Progenitor cell of endocrine pancreas (in vitro differentiated cells): ENCODE data around the gene APOH. TPM values are rescaled to one million over a fixed set of nuclear protein-coding genes. Genes with fewer than 3 reads are reported as not detected.

Experiments
- DNase-seq: peaks from one replicate; pipeline ENCODE4 v3.0.0; 2021; ENCODE audit warnings: low spot score; ENCODE audit not compliant: unreplicated experiment
- H3K27ac Mint-ChIP-seq: 2 replicates; pipeline ENCODE4 v1.8.0; 2021; ENCODE audit warnings: mild to moderate bottlenecking, moderate library complexity, mixed read lengths
- H3K27me3 Mint-ChIP-seq: 2 replicates; pipeline ENCODE4 v1.8.0; 2021; ENCODE audit warnings: mixed read lengths
- H3K36me3 Mint-ChIP-seq: 2 replicates; pipeline ENCODE4 v1.8.0; 2022; ENCODE audit warnings: mixed read lengths; ENCODE audit not compliant: insufficient read depth
- H3K4me1 Mint-ChIP-seq: 2 replicates; pipeline ENCODE4 v1.8.0; 2021; ENCODE audit warnings: low read depth, mixed read lengths
- H3K4me3 Mint-ChIP-seq: 2 replicates; pipeline ENCODE4 v1.8.0; 2021; ENCODE audit warnings: low read depth, mild to moderate bottlenecking, moderate library complexity, mixed read lengths
- H3K9me3 Mint-ChIP-seq: 2 replicates; pipeline ENCODE4 v1.8.0; 2021; ENCODE audit warnings: low read depth, mixed read lengths
- total RNA-seq: library from RNA; stranded (reverse); gene quantifications from 2 replicates; pipeline ENCODE4 v1.2.1, GENCODE V29; 2021
- TF ChIP-seq, protein P1 (sequence below): fragments of 200-600 bp; sonication (generic); IDR thresholded peaks from one replicate; pipeline ENCODE4 v1.5.0; 2021; ENCODE audit warnings: antibody characterized with exemption, mild to moderate bottlenecking; ENCODE audit not compliant: unreplicated experiment

Gene APOH
- total RNA-seq, 1 donor from 2014 or later: 0.57 TPM

DNA sequence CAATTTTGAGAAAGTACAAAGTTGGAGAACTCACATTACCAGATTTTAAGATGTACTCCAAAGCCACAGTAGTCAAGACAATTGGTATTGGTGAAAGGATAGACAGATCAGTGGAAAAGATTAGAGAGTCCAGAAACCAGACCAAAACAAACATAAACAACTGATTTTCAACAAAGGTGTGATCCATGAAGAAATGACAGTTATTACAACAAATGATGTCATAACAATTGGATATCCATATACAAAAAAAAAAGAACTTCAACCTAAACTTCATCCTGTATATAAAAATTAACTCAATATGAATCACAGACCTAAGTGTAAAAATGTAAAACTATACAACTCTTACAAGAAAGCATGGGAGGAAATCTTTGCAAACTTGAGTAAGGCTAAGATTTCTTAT is 45.7 kb downstream of the APOH start:
- Mint-ChIP-seq H3K27ac (no peak overlapping the region), H3K4me1 (no peaks in the 10 kb centered on the region), H3K27me3 (no peaks in the 10 kb centered on the region), H3K9me3 (peaks cover 10% of the 10 kb centered on the region), H3K36me3 (peaks cover 21% of the 10 kb centered on the region), H3K4me3 (no peak overlapping the region)
- TF ChIP-seq, protein P1, sequence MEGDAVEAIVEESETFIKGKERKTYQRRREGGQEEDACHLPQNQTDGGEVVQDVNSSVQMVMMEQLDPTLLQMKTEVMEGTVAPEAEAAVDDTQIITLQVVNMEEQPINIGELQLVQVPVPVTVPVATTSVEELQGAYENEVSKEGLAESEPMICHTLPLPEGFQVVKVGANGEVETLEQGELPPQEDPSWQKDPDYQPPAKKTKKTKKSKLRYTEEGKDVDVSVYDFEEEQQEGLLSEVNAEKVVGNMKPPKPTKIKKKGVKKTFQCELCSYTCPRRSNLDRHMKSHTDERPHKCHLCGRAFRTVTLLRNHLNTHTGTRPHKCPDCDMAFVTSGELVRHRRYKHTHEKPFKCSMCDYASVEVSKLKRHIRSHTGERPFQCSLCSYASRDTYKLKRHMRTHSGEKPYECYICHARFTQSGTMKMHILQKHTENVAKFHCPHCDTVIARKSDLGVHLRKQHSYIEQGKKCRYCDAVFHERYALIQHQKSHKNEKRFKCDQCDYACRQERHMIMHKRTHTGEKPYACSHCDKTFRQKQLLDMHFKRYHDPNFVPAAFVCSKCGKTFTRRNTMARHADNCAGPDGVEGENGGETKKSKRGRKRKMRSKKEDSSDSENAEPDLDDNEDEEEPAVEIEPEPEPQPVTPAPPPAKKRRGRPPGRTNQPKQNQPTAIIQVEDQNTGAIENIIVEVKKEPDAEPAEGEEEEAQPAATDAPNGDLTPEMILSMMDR: no peak
- no peak for DNase-seq

DNA sequence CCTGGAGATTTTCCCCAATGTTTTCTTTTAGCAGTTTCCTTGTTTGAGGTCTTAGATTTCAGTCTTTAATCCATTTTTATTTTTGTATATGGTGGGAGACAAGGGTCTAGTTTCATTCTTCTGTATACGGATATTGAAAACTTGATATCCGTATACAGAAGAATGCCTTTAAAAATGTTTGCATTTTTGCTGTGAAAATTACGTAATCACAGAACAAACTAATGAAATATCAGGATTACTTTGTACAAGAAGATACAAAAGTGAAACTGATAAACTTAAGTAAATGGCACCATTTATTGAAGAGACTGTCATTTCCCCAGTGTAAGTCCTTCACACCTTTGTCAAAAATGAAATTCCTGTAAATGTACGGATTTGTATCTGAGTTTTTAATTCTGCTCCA is 50.6 kb downstream of the APOH start:
- Mint-ChIP-seq H3K4me3 (no peak overlapping the region), H3K9me3 (peaks cover 6% of the 10 kb centered on the region), H3K36me3 (peaks cover 23% of the 10 kb centered on the region), H3K27ac (no peak overlapping the region), H3K4me1 (no peaks in the 10 kb centered on the region), H3K27me3 (no peaks in the 10 kb centered on the region)
- TF ChIP-seq, protein P1: no peak
- DNase-seq: no peak

DNA sequence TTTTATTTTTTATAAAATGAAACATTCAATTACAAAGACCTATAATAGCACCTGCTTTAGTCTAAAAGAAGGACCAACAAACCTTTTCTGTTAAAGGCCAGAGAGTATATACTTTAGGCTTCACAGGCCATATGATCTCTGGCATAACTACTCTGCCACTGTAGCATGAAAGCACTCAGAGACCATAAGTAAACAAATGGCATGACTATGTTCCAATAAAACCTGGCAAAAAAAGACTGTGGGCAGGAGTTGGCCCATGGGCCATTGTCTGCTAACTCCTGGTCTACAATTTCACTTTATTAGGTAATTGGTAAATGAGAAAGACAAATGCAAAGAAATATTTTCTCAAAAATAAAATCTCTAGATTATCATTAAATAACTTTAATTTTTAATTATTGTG is 52.2 kb downstream of the APOH start:
- peaks cover 21% of the 10 kb centered on the region for H3K36me3 Mint-ChIP-seq
- DNase-seq: no peak
- H3K9me3 Mint-ChIP-seq: peaks cover 6% of the 10 kb centered on the region
- no peak overlapping the region for H3K4me3 Mint-ChIP-seq
- H3K27me3 Mint-ChIP-seq: no peaks in the 10 kb centered on the region
- TF ChIP-seq, protein P1: no peak
- H3K27ac Mint-ChIP-seq: no peak overlapping the region
- no peaks in the 10 kb centered on the region for H3K4me1 Mint-ChIP-seq

DNA sequence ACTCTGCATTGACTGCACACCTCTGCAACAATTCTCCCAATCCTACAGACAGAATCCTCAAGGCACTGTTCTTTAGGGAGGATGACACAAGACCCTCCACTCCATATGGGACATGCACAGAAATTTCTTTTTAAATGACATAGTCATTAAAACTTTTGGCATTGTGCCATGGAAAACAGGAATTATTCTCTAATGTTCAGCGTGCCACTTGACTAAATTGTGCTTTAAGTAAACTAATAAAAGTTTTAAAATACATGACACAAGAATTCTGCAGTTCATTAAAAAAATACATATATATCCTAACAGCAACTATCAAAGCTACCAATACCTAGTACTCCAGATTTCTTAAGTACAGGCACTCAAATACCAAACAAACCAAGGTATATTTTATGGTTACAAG is 53.3 kb downstream of the APOH start:
- Mint-ChIP-seq H3K9me3 (peaks cover 6% of the 10 kb centered on the region), H3K27ac (no peak overlapping the region), H3K4me1 (no peaks in the 10 kb centered on the region), H3K27me3 (no peaks in the 10 kb centered on the region), H3K36me3 (peaks cover 21% of the 10 kb centered on the region), H3K4me3 (no peak overlapping the region)
- no peak for DNase-seq
- TF ChIP-seq, protein P1: no peak

DNA sequence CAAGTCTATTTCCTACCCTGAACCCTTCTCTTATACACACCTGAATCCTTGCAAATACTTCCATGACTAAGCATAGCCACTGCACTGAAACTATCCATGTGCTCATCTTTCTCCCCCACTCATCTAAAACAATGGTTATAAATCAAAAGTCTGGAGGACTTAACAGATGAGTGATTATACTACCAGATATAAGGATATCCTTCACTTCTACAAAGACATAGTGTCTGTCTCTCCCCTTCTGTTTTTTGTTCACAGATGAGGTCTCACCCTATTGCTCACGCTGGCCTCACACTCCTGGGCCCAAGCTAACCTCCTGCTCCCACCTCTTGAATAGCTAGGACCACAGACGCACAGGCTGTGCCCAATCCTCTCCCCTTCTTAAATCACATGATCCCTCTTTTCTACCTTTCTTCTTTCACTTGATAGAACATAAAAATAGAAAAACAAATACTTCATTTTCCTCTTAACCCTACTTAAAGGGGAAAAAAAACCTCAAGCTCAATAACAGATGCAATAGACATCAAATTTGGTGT is 56.5 kb downstream of the APOH start:
- TF ChIP-seq, protein P1: no peak
- DNase-seq: no peak
- Mint-ChIP-seq H3K4me3 (no peak overlapping the region), H3K9me3 (no peaks in the 10 kb centered on the region), H3K36me3 (peaks cover 2% of the 10 kb centered on the region), H3K27me3 (no peaks in the 10 kb centered on the region), H3K4me1 (no peaks in the 10 kb centered on the region), H3K27ac (no peak overlapping the region)
